Central memory CD4-positive, alpha-beta T cell (primary cell): ENCODE results near the gene HELT.
A peak's percentile ranks its signal among the peaks of the same experiment; 100 is the strongest.
"Not testable (repeated sequence)": the region's sequence is repeated elsewhere in the genome, so short reads cannot be mapped to it uniquely, and the experiment has no call there.

ENCODE experiments used
- DNase-seq: peaks from one replicate; pipeline ENCODE4 v3.0.0; 2022
- total RNA-seq, 3 experiments: gene quantifications; one replicate each; lab custom pipeline; 2026; lab: John Stamatoyannopoulos, UW

Gene HELT, protein sequence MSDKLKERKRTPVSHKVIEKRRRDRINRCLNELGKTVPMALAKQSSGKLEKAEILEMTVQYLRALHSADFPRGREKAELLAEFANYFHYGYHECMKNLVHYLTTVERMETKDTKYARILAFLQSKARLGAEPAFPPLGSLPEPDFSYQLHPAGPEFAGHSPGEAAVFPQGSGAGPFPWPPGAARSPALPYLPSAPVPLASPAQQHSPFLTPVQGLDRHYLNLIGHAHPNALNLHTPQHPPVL
- 0 reads per million in 3 experiments for total RNA-seq

DNA sequence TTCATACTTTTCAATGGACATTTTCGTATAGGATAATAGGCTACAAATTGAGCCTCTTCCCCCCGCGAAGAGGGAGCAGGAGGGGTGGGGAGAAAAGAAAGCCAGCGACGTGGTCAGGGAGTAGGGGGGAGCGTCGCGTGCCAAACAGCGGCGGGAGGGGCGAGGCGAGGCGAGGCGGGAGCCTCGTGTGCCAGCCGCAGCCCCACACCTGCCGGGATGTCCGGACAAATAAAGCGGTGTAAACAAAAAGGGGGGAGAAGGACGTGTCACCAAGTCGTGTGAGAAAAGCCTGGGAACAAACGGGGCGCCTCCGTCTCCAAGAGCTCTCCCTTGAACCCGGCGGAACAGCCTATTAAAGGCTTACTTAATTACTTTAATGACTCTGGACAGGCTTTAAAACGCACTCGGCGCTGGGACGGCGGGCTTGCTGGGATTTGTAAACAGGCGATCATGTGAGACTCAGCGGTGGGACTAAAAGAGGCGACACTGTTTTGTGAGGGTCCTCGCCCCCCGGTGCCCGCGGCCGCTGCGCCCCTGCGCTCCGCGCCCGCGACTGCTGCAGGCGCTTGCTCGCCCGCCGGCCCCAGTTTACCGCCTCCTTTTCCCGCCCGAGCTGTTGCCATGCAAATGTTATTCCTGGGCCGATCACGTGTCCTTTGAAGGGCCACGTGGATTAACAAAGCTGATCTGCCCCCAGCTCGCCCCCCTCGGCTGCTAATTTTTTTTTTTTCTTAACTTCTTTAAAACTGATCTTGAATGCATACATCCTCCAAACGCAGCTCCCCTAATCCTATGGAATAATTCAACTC lies at the start of gene HELT:
Gene HELT, plus strand, starts transcription at position 527 of the 809 bp plus-strand sequence. CDS start 439 bp downstream, outside the sequence.
- DNase-seq, result no peak

DNA sequence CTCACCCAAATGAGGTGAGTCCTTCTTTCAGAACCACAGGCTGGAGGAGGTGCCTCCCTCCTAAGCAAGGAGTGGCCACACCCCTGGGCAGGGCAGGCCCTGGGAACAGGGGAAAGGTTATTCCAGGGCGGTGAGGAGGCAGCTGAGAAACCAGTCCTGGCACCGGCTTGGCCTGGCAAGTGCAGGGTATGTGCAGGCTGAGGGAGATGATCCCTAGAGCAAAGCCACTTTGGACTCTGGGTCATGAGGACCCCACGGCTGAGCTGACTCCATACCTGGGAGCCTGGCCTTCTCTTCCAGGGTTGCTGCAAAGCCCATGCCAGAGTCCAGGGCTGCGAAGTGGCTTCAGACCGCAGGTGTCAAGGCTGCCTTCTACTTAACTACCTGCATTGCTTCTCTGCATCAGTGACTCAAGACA lies 49.5 kb upstream of the HELT start:
- DNase-seq, result no peak

DNA sequence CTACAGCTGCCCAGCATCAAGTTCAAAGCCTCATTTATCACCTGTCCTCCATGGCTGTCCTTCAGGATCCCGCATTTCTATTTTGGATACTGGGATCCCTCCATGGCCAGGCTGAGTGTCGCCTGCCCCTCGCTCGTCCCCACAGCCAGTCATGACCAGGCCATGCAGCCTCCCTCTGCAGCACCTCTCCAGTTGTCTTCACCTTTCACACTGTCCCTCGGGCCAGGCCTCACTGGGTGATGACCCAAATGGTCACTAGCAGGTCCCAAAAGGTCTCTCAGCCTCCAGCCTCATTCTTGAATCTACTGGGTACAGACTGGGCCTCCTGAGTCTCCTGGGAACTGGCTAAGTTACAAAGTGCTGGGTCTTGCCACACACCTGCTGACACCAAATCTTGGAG lies 48.7 kb upstream of the HELT start:
- DNase-seq, result no peak

DNA sequence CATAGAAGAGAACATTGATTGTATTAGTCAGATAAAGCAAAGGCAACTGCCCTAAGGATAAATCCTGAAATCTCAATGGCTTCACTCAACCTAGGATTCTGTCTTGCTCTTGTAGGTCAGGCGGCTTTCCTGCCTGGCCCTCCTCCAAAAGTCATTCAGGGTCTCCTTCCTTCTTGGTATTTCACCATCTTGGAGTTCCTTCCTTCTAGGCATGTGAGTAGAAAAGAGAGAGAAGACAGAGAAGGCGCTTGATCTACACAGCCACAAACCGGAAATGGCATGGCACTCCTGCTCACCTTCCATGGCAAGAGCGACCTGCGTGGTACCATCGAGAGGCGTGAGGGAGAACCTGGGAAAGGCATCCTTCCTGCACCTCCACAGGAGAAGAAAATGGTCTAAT lies 45.3 kb upstream of the HELT start:
- no peak for DNase-seq

DNA sequence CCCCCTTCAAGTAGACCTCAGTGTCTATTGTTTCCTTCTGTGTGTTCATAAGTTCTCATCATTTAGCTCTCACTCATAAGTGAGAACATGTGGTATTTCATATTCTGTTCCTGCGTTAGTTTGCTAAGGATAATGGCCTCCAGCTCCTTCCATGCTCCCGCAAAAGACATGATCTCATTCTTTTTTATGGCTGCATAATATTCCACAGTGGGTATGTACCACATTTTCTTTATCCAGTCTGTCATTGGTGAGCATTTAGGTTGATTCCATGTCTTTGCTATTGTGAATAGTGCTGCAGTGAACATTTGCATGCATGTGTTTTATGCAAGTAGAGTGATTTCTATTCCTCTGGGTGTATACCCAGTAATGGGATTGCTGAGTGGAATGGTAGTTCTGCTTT lies 41.9 kb upstream of the HELT start:
- DNase-seq, result not testable (repeated sequence)

DNA sequence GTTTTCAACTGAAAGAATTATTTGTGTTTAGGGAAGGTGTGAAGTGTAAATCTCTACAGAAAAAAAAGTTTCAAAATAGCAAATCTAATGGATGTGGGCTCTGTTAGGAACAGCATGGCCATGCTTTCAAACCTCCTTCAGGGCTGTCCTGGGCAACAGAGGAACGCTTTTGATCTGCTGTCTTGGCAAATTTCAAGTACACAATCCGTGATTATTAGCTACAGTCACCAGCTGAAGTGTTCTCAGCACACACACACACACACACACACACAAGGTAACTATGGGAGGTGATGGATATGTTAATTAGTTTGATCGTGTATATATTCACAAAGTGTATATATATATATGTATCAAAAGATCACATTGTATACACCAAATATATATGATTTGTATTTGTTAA lies 40.5 kb upstream of the HELT start:
- no peak for DNase-seq

DNA sequence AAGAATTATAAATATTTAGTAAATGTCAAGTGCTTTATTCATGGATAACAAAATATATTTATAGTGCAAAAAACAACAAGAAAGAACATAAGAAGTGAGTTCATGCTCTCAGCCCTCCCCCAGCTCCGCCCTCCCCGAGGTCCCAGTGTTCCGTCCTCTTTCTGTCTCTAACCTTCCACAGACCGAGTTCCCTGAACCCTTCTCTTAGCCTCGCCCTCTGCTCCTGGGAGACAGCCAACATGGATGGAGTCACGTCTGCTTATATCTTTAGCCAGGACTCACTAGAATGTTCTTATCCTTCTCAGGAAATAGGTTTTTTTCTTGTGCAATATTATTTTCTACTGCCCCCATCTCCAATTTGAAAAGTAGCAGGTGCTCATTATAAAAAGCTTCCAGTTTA lies 40.1 kb upstream of the HELT start:
- no peak for DNase-seq

DNA sequence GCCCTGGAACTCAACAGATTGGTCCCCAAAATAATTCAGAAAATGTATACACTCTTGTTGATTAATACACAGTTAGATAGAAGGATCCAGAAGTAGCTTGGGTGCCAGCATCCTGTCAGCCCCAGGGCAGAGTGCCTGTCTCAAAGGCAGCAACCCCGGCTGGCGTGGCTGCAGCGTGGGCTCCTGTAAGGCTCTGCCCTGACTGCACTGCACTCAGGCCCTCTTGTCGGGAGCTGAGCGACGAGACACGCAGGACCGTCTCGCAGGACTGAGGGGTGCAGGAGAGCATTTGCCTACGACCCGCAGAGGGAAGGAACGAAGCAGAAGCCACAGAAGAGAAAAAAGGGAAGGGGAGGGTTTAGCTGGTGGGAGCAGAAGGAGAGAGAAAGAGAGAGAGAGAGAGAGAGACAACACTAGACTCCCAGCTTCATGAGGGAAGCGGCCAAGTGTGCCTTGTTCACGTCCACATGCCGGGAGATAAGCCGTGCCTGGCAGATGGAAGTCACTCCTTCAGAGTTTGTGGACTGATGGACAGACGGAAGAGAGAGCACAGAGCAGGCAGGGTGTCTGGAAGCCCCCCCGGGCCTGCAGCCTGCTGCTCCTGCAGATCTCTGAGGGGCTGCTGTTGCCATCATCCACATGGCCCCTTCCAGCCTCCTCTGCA lies 38.7 kb upstream of the HELT start:
- no peak for DNase-seq

DNA sequence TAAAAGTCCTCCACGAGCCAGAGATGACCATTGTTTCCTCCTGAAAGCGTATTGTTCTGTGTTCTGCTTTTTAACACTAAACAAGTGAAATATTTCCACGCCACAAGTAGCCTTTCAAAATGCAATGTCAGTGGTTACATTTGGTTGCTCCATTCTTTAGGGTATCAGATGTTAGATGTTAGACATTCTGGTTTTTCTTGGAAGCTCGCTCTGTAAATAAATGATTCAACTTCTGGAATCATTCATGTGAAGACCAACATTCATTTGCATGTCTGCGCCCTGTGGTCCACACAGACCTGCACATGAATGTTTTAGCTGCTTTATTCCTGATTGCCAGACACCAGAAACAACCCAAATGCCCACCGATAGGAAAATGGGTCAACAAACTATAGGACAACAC lies 38.0 kb upstream of the HELT start:
- no peak for DNase-seq

DNA sequence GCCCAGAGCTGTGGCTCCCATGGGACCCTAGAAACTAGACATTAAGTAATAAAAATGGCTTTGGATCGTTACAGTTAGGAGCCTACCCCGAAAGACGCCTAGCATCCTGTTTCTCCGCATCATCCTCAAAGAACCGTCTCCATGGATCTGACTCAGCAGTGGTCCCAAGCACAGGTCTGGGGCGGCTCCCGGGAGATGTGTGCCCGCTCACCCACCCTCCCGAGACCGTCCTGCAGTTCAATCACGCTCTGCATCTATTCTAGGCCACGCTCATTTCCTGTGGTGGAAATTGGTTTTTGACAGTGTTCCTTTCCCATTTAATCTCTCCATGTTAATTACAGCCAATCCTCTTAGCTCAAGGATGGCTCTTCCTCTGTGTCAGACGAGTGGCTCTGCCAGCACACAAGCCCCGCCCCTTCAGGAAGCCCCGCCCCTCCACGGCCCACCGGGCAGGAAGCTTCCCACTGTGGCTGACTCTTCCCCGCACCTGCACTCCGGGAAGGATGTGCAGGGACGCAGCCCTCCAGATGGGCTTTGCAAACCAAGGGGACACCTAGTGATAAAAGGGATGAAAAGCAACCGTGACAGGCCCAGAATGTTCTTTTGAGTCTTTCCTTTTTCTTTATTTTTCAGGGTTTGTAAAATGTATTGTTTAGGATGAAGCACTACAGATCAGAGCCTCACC lies 34.5 kb upstream of the HELT start:
- peak; percentile 26 for DNase-seq

DNA sequence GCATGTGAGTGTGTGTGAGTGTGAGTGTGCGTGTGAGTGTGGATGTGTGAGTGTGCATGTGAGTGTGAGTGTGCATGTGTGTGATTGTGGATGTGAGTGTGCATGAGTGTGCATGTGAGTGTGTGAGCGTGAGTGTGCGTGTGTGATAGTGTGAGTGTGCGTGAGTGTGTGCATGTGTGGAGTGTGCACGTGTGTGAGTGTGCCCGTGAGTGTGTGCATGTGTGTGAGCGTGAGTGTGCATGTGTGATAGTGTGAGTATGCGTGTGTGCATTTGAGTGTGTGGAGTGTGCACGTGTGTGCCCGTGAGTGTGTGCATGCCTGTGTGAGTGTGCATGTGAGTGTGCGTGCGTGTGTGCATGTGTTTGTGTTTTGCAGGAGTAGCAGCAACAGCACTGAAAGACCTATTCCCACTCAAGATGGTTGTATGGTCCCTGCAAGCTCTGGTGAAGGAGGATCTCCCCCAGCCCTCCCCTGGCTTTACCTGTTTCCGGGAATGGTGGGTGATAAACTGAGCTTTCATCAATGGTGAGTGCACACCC lies 30.7 kb upstream of the HELT start:
- DNase-seq, result no peak

DNA sequence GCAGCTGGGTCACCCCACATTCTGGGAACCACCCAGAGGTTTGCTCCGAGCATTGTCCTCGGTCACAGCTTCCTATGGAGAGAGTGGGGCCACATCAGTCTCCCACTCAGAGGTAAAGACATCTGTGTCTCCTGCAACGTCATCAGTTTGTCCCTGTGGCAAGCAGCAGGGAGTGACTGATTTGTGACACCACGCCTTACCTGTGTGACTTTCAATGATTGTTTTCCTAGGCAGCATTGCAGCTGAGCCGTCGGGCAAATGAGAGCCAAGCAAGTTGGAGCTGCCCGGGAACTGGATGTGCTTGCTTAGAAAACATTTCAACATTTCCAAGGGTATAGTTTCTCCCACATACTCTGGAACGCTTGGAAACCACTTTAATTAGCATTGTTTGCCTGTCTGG lies 29.7 kb upstream of the HELT start:
- DNase-seq, result no peak

DNA sequence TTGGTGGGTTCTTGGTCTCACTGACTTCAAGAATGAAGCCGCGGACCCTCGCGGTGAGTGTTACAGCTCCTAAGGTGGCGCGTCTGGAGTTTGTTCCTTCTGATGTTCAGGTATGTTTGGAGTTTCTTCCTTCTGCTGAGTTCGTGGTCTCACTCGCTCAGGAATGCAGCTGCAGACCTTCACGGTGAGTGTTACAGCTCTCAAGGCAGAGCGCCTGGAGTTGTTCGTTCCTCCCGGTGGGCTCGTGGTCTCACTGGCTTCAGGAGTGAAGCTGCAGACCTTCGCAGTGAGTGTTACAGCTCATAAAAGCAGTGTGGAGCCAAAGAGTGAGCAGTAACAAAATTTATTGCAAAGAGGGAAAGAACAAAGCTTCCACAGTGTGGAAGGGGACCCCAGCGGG lies 29.0 kb upstream of the HELT start:
- DNase-seq, result not testable (repeated sequence)

DNA sequence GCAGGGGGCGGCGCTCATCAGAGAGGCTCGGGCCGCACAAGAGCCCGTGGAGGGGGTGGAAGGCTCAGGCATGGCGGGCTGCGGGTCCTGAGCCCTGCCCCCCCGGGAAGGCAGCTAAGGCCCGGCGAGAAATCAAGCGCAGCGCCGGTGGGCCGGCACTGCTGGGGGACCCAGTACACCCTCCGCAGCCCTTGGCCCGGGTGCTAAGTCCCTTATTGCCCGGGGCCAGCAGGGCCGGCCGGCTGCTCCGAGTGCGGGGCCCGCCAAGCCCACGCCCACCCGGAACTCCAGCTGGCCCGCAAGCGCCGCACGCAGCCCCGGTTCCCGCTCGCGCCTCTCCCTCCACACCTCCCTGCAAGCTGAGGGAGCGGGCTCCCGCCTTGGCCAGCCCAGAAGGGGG lies 28.2 kb upstream of the HELT start:
- DNase-seq, result not testable (repeated sequence)

DNA sequence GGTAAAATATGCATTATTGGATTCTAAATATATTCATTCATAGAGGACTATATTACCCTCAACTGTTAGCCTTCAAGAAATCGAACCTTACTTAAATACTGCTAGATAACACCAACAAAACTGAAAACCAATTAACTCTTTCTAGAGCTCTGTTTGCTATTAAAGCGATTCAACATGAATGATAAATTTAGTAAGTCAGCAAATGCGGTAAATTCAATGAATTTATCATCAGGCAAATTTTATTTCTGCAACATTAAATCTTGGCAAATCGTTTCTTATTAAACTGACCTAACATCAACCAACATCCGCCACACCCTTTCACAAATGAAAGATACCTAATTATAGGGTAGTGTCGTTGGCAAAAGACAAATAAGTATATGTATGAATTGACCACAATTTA lies 26.4 kb upstream of the HELT start:
- DNase-seq, result no peak

DNA sequence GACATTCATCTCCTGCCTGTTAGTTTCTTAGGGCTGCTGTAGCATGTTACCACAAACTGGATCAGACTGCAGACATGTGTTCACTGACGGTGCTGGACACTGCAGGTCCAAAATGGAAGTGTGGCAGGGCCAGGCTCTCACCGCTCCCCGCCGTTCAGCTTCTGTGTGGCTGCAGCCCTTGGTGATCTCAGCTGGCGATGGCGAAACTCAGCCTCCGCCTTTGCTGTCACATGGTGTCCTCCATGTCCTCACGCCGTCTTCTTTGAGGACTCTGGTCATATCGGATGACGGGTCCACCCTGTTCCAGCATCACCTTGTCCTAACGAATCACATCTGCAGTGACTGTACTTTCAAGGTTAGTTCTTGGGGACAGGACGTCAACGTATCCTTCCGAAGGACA lies 25.9 kb upstream of the HELT start:
- no peak for DNase-seq

DNA sequence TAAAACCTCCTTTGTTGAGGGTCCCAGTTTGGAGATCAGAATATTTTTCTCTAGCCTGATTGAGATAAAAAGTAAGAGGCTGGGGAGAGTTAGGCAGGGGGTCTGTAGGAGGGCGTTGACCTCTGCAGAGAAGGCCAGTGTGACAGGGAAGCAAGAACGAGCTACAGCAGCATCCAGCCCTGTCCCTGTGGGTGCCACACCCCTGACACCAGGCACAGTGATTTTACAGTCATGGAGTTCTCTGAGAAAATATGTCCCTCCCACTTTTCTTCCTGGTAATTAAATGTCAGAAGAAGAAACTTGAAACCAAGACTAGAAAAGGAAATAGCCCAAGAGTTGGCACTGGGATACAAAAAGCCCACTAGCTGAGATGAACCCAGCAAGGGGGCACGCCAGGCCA lies 25.0 kb upstream of the HELT start:
- no peak for DNase-seq

DNA sequence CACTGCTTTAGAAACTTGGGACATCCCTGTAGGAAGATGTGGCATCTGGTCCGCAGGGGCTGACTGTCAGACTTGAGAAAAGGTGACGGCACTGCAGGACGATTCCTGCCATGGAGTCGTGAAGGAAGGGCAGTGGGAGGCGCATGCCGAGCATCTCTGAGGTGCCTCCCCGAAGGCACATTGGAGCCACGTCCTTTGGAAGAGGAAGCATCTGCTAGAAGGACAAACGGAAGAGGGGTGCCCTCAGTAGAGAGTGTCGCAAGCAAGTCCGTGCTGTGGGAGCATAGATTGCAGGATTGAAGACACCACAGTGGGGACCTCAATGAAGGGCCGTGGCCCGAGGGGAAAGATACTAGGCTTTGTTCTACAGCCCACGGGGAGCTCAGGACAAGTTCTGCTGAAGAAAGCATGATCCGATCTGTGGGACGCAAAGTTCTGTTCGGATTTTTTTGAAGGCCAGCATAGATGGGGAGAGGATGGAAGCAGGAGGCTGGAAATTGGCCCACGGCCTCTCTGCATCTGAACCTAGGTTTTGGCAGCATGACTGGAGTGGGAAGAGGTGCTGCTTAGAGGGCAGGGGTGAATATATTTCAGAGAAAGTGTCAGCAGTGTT lies 24.2 kb upstream of the HELT start:
- no peak for DNase-seq

DNA sequence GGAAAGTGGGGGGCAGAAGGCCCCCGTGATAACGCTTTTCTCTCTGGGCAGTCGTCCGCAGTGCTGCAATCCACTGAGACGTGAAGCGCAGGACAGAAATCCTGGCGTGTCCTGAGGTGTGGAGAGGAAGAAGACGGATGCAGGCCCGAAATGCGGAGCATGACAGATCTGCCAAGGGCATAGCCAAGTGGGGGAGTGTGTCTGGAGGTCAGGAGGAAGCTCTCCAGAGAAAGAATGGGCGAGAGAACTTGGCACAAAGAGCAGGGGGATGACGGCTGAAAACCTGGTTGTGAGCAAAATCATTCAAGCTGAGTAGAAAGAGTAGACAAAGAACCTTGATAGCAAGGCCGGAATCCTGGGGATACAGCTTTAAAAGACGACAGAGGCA lies 23.7 kb upstream of the HELT start:
- DNase-seq, result no peak

DNA sequence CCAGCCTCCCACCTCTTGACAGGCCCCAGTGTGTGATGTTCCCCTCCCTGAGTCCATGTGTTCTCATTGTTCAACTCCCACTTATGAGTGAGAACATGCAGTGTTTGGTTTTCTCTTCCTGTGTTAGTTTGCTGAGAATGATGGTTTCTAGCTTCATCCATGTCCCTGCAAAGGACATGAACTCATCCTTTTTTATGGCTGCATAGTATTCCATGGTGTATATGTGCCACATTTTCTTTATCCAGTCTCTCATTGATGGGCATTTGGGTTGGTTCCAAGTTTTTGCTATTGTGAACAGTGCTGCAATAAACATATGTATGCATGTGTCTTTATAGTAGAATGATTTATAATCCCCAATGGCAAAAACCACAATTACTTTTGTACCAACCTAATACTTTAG lies 20.6 kb upstream of the HELT start:
- not testable (repeated sequence) for DNase-seq

DNA sequence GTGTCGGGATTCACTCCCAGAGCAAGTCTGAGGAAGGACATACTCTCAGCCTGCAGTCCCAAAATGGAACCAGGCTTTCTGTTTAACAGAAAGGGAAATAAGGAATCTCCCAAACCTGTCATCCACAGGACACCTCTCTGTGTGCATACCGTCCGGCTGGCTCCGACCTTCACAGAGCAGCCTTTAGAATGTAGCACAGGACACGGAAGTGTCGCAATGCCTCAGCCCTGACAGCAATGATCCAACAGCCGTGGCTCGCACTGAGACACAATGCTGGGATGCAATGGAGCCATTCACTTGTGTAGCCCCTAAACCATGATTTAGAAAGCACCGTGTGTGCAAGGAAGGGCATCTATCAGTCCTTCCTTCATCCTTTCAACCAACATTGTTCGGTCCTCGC lies 15.5 kb upstream of the HELT start:
- no peak for DNase-seq

DNA sequence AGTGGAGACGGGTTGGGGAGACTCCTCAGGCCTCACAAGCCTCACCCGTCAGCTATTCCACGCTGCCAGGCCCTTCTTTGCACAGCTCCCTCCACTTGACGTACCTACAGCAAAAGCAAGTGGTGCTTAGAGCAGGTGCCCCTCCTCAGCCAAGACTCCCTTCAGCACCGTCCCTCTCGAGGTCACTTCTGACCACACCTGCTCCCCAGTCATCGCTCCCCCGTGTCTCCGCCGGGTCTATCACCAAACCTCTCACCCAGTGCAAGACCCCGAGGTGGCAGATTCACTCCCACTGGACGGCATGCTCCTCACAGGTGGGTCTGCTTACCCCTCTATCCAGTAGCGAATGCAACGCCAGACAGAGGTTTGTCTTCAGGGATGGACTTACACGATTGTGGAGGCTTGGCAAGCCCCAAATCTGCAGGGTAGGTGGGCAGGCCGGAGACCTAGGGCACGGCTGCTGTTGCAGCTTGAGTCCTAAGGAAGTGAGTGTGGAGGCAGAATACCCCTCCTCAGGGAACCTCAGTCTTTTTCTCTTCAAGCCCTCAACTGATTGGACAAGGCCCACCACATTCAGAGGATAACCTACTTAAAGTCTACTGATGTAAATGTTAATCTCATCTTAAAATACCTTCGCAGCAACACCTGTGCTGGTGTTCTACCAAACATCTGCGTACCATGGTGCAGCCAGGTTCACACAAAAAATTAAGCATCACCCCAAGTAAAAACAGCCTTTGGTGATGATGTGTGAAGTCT lies 14.5 kb upstream of the HELT start:
- no peak for DNase-seq
